Activated CD4-positive, alpha-beta T cell treated with anti-CD3 and anti-CD28 coated beads, Interleukin-10, Interleukin-2, amounts not matched to agents 100 ng/mL and 50 ng/mL, durations not matched to agents 16 hours and 8 hours (primary cell): ENCODE measurements around the gene CRTC1.

Experiments
- DNase-seq: peaks from one replicate; pipeline ENCODE4 v3.0.0-alpha.2; 2020

CRTC1 gene

DNA sequence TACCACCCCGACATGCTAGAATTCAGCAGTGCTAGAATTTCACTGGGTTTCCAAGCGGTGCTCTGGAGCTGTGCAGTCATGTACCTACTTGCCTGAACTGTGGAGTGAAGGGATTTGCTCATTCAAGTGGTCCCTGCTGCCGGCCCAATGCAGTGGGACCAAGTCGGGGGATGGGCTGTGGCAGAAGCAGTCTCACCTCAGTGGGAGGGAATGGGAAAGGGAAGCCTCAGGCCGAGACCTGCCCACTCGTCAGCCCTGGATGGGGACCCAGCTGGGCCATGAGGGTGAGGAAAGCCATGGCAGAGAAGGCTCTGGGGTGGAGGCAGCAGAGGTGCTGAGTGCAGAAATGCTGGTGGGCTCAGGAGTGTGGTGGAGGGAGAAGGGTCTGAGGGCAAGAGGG lies 31.7 kb upstream of the CRTC1 start:
- no peak for DNase-seq

DNA sequence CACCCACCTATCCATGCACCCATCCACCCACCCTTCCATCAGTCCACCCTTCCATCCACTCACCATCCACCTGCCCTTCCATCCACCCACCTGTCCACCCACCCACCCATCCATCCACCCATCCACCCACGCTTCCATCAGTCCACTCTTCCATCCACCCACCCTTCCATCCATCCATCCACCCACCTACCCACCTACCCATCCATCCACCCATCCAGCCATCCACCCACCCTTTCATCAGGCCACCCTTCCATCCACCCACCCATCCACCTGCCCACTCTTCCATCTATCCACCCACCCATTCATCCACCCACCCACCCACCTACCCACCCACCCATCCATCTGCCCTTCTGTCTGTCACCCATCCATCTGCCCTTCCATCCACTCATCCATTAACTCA lies 29.6 kb upstream of the CRTC1 start:
- DNase-seq, result no peak

DNA sequence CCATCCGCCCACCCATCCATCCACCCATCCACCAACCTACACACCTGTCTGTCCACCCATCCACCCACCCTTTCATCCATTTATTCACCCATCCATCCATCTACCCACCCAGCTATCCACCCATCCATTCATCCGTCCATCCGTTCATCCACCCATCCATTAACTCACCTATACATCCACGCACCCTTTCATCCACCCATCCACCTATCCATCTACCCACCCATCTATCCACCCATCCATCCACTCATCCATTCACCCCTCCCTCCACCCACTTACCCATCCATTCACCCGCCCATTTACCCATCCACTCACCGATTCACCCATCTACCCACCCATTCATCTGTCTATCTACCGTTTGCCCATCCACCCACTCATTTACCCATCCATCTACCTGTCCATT lies 29.0 kb upstream of the CRTC1 start:
- no peak for DNase-seq

DNA sequence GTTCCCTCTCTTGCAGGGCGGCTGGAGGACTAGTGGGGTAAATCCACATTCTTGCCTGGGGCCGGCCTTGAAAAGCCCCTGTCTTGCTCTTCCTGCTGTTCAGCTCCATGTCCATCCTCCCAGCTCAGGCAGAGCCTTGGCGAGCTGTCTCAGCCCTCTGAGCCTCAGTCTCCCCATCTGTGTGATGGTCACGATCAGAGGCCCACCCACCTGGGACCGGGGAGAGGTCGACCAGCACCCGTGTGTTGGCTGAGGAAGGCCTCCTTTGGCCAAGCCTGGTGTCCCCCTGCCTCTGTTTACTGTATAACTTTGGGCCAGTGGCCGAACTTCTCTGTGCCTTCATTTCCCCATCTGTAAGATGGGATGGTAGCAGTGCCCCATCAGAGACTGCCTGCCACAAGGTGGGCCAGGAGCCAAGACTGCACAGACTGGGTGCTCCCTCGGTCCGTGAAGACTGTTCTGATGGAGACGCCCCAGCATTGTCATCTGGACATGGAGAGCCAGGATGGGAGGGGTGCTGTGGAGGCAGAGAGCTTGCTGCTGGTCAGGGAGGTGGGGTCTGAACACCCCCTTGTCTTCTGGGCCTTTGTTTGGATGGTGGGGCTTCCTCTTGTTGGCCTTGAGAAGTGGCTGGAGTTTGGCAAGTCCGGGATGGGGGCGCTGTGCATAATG lies 28.2 kb upstream of the CRTC1 start:
- no peak for DNase-seq

DNA sequence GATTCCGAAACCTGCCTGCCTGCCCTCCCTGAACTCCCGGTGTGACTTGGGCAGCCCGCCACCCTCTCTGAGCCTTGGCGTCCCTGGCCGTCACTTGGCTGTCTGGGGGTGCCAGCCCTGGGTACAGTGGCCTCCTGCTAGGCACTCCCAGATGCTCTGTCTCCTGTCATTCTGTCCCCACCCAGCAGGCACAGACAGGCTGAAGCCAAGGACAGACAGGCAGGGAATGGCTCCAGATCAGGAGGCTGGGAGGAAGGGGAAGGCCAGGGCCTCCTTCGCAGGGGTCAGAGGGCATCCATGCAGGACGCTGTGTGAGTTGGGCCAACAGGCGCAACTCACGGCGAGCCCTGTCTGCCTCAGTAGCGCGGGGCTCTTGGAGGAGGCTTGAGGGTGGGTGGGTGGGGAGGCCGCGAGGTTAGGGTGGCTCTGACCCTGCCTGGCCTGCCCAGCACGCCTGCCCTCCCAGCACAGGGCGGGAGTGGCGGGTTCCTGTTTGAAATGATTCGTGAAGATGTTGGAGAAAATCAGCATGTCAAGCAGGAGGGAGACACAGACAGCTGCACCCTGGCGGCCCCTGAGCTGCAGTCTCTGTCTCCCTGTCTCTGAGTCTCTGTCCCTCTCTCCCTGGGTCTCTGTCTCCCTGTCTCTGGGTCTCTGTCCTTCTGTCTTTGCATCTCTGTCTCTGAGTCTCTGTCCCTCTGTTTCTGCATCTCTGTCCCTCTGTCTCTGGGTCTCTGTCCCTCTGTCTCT lies 27.0 kb upstream of the CRTC1 start:
- no peak for DNase-seq

DNA sequence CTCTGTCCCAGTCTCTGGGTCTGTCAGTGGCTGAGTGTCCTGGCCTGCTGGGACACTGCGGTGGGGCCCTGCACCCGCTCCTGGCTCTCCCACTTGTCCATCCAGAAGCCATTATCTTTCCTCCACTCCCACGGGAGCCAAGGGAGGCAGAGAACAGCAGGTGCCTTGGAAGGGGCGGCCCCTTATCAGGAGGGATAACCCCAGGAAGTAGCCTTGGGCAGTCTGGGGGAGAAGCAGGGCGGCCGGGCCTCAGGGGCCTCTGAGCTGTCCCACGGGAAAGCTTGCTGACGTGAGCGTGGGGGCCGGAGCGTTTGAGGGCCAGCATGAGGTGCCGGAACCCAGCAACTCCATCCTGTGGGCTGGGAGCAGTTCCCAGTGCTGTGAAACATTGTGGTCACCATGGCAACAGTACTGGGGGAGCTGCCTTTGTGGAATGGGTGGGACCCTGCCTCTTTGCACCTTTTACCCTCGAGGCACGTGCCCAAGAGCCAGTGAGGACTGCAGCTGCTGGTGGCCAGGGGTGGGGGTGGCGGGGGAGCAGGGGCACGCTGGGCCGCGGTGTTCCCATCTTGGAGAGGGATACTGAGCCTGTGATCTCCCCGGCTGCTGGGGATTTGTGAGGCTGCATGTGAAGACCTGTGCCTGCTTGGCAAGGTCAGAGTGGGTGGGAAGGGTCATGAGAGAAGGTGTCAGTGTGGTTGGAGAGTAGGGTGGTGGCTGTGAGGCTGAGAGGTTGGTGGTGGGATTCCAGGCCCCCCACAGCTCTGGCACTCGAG lies 25.7 kb upstream of the CRTC1 start:
- DNase-seq, result no peak

DNA sequence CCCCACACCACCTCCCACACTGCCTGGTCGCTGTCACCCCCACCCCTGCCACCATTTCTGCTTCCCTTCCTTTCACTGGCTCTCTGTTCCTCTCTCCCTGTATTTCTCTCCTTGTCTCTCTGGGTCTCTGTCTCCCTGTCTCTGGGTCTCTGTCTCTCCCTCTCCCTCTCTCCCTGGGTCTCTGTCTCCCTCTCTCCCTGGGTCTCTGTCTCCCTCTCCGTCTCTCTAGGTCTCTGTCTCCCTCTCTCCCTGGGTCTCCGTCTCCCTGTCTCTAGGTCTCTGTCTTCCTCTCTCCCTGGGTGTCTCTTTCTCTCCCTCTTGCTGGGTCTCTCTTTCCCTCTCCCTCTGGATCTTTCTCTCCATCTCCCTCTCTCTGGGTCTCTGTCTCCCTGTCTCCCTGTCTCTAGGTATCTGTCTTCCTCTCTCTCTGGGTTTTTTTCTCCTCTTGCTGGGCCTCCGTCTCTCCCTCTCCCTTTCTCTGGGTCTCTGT lies 25.1 kb upstream of the CRTC1 start:
- DNase-seq, result no peak

DNA sequence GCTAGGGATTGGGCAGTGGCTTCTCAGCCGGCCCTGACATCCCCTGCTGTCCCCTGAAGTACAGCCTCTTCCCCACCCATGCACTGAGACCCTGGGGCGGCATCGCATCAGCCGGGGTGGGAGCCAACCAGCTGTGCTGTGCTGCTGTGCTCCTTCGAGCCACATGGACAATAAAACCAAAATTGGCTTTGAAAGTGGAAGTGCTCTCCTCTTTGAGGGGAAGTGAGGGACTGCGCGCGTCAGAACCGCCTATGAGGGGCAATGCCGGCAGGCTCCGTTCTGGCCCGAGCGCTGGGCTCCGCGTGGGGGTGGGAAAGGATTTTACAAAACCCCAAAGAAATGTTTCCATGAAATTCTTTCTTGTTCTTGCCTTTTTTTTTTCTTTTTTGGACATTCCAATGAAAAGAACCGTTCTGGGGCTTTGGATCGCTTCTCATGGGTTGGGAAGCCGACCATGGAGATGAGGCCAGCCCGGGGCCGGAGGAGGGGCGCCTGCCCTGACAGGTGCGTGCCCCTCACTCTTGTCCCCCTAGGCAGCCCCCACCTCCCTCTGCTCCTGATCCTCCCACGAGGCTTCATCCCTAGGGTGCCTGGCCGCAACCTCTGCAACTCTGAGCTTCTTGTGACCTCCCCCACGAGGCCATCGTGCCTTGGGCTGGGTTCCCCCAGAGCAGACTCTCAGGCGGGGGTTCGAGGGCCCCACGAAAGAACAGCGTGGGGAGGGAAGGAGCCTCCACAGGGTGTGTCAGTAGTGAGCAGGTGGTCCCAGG lies 24.0 kb upstream of the CRTC1 start:
- no peak for DNase-seq

DNA sequence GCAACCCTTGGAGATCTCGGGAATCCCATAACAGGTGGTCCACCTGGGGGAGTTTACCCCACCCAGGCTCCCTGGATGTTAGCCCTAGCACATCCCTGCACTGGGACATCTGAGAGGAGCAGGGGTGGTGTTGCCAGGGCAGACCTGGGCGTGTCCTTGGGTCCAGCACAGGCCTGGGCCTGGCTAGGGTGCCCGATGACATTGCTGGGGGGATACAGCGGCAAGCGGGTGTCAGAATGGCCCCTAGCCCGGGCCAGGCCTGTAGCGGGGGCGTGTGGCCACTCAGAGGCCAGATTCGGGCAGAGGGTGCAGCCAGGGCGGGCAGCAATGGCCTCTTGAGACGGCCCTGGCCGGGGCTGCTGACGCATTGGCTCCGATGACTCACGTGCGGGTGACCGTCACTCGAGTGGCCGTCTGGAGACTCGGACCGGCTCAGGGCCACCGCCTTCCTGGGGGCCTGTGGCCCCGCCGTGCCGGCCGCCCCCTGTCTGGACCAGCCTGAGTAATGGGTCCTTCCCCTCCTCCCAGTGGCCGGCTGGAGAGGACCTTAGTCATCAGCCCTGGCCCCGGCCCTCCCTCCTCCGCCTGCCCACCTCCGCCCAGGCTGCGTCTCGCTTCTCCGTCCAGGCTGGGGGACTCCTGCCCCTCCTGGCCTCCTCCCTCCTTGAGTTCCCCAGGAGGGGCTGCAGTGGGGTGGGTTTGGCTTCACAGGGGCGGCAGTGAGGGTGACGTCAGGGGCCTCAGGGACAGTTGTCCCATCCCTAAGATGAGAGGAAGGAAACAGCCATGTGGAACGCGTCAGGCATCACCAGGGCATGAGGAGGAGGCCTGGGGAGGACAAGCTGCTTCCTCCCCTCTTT lies 23.2 kb upstream of the CRTC1 start:
- no peak for DNase-seq

DNA sequence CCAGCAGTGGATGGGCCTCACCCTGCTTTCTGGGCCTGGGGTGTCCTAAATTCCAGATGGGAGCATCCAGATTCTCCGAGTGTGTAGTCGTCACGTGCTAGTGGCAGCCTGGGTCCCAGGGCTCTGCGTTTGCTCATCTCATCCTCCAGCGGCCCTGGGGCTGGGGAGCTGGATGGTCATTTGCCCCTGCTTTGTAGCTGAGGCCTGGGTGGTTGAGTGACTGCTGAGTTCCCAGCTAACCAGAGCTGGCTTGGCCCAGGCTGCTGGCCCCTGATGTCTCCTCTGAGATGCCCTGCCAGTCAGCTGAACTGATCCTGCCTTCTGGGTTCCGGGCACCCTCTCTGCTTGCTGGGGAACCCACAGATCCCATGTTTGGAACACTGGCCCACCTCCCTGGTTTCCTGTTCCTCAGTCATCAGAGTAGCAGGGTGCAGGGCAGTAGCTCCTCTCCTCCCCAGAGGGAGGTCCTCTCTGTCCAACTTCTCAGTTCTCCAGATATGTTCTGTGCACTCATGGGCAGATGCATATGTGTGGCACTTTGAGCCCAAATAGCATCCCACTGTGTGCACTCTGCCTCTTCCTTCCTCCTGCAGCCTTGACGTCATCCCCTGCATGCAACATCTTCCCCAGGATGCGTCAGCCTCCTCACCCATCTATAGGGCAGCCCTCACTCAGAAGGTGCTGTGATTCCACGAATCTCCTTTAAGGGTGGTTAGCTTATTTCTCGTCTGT lies 22.4 kb upstream of the CRTC1 start:
- no peak for DNase-seq

DNA sequence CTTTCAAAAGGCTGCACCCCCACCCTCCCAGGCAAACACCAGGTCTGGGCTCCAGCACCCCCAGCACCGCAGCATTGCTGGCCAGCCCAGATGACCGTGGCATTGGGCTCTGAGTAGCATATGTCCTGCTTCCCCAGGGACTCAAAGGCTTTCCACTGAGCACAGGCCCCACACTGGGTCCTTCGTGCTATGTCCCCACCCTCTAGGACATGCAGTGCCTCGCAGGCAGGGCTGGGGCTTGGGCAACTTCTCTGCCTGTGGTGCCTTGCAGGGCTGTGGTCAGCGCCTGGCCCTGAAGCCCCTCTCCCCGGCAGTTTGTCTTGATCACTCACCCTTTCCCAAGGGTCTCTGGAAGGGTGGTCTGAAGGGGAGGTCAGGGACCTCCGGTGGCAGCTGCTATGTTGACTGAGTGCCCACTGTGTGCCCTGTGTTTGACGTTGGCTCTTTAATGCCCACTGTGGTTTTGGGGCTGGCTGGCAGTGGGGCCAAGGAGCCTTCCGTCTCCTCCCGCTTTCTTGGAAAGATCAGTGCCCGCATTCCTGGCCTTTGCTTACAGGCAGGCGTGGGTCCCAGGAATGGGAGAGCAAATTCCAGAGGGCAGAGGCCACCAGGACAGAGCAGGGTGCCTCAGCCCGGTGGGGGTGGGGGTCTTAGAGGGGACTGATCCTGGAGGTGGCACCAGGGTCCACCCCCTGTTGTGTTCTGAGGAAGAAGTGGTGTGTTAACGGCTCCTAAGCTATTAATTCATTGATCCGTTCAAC lies 20.3 kb upstream of the CRTC1 start:
- DNase-seq, result no peak

DNA sequence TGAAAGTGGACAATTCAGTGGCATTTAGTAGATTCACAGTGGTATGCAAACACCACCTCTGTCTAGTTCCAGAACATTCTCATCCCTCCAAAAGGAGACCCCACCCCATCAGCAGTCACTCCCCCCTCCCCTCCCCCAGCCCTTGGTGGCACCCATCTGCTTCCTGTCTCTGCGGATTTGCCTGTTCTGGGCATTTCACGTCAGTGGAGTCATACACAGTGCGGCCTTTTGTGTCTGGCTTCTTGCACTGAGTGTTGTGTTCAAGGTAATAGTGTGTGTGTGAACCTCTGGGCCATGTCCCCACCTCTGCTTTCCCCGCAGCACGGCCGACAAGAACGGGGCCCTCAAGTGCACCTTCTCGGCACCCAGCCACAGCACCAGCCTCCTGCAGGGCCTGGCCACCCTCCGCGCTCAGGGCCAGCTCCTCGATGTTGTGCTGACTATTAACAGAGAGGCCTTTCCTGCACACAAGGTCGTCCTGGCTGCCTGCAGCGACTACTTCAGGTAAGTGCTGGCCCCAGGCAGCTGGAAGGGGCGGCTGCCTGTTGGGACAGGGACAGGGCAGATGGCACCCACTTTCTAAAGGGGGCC lies 19.4 kb upstream of the CRTC1 start:
- DNase-seq, result no peak

DNA sequence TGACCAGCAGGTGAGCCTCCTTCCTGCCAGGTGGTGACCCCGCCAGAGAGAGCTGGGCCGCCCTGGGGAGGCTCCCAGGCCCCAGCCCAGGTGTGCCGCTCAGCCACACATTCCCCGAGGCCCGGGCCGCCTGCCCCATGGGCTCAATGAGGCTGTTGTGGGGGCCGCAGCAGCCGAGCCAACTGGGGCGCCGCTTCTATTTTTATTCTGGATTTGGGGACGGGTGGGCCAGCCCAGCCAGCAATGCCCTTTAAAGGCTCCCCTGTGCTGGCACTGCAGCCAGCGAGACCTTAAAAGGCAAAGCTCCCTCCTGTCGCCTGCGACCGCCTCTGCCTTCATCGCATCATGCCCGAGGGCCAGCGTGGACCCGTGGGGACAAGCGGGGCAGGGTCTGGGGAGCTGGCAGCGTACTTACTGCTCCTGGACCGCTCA lies 17.7 kb upstream of the CRTC1 start:
- DNase-seq, result no peak

DNA sequence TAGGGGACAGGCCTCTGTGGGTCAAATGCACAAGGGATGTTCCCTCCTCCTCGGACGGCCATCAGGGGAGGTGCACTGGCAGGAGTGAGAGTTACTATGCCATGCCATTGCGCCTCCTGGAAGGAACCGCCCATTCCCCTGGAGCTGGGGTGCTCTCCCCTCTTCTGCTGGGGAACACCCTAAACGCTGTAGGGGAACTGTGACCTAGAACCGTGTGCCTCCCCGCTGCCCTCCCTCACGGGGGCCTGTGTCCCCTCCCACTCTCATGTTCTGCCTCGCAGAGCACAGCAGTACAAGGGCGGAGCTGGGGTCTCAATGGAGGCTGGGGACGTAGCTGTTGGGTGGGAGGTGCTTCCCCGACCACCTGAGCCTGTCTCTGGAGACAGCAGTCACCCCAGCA lies 17.2 kb upstream of the CRTC1 start:
- no peak for DNase-seq

DNA sequence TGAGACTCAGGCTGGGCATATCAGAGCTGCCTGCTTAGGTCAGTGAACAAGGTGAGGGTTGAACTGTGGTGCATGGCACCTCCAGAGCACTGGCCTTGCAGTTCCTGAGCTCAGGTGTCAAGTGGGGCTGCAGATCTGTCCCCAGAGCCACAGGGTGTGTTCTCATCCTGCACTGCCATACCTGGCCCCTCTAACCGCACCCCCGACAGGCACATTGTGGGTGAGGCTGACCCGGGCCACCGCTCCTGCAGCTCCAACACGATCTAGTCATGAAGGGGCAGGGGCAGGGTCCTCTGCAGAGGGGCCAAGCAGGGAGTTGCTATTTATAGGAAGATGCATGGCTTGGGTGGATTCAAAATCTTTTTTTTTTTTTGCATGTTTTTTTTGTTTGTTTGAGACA lies 16.7 kb upstream of the CRTC1 start:
- no peak for DNase-seq

DNA sequence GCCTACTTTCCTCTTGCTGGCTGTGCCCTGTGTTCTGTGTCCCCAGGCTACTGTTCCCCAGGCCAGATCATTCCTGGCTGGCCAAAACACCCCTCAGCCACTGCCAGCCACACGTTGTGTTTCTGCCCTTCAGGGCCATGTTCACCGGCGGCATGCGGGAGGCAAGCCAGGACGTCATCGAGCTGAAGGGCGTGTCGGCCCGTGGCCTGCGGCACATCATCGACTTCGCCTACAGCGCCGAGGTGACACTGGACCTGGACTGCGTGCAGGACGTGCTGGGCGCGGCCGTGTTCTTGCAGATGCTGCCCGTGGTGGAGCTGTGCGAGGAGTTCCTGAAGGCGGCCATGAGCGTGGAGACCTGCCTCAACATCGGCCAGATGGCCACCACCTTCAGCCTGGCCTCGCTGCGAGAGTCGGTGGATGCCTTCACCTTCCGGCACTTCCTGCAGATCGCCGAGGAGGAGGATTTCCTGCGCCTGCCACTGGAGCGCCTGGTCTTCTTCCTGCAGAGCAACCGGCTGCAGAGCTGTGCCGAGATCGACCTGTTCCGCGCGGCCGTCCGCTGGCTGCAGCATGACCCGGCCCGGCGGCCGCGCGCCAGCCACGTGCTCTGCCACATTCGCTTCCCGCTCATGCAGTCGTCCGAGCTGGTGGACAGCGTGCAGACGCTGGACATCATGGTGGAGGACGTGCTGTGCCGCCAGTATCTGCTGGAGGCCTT lies 15.8 kb upstream of the CRTC1 start:
- no peak for DNase-seq

DNA sequence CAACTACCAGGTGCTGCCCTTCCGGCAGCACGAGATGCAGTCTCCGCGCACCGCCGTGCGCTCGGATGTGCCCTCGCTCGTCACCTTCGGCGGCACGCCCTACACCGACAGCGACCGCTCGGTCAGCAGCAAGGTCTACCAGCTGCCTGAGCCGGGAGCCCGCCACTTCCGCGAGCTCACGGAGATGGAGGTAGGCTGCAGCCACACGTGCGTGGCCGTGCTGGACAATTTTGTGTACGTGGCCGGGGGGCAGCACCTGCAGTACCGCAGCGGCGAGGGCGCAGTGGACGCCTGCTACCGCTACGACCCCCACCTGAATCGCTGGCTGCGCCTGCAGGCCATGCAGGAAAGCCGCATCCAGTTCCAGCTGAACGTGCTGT lies 15.2 kb upstream of the CRTC1 start:
- no peak for DNase-seq

DNA sequence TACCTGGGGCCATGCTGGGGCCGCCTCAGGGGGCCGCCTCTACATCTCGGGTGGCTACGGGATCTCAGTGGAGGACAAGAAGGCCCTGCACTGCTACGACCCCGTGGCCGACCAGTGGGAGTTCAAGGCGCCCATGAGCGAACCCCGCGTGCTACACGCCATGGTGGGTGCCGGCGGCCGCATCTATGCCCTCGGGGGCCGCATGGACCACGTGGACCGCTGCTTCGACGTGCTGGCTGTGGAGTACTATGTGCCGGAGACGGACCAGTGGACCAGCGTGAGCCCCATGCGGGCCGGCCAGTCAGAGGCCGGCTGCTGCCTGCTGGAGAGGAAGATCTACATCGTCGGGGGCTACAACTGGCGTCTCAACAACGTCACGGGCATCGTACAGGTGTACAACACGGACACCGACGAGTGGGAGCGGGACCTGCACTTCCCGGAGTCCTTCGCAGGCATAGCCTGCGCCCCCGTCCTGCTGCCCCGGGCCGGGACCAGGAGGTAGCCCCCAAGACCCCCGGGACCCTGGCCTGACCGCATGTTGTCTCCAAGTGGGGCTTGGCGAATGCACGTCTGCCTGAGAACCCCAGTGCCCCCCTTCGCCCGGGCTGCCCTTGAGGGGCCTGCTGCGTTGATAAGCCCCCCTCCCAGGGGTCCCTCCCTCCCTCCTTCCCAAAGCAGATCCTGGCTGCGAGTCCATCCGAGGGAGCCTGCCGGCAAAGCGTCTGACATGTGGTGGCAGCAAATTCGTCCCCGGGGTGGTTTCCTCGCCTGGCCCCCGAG lies 14.5 kb upstream of the CRTC1 start:
- DNase-seq, result no peak

DNA sequence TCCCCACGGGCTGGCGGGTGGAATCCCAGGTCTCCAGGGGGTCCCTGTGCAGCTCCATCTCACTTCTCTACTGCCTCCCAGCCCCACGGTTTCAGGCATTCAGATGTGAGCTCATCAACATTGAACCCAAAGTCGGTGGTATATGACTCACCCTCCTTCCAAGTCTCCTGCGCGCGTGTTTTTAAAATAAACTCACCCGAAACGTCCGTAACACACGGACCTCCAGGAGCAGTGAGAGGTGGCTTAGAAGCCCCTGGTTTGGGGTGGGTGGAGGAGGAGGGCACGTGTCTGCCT lies 14.0 kb upstream of the CRTC1 start:
- DNase-seq, result no peak
